SH-SY5Y (cell line): ENCODE measurements around the gene NRF1.

ENCODE experiments used
- GATA2 ChIP-seq: IDR thresholded peaks from 2 replicates; pipeline ENCODE4 v1.6.1; 2011; ENCODE audit warnings: mild to moderate bottlenecking, low read depth, low read length
- GATA3 ChIP-seq: IDR thresholded peaks from 2 replicates; pipeline ENCODE4 v1.6.1; 2011; ENCODE audit warnings: low read depth, mild to moderate bottlenecking, low read length, moderate library complexity

DNA sequence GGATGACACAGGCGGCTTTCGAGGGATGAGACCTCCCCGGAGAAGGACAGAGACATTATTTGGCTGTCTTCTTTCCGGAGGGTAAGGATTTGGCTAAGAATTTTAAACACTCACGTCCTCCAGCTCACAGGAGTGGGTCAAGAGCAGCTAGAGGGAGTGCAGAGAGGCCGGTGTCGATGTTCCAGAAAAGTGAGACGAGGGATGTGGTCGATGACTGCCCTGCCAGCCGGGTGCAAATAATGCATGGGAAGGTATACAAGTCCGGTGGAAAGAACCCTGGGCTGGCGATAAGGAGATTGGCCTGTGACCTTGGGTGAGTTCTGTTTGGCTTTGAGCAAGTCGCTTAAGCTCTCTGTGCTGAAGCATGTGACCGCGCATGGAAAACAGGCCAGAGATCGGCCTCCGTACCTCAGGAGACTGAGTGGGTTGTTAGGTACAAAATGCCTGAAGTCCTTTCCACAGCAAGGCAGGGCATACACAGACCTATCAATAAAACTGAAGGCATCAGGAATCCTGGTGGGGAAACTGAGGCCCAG is 192.1 kb downstream of the NRF1 start:
- TF ChIP-seq GATA2 (no peak), GATA3 (no peak)
